ENCODE measurements around the gene DLGAP4.

Gene DLGAP4

DNA sequence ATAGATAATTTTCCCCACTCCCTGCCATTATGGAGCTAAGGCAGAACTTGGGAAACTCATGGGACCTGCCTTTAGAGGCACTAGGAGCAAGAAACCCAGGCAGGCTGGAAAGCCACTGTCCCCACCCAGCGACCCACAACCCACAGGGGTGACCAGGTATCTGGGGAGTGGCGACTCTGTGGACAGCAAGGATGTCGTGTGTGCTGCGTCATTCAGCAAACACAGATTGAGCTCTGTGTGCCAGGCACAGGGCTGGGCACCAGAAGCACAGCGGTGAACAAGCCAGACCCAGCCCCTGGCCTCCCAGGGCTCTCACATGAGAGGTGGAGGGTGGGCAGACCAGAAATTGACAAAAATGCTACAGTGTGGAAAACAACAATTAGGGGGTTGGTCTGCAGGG lies 27.7 kb downstream of the DLGAP4 start:
- H3K9ac ChIP-seq (ENCODE audit: low read length): no peak overlapping the region
- H3K4me2 ChIP-seq (ENCODE audit: low read depth, low read length, poor library complexity, severe bottlenecking): no peak overlapping the region
- no peaks in the 10 kb centered on the region for H3K27me3 ChIP-seq (ENCODE audit: low read length)
- no peaks in the 10 kb centered on the region for H3K79me2 ChIP-seq (ENCODE audit: insufficient read depth, low read length)
- H3K27ac ChIP-seq (ENCODE audit: low read depth, low read length): no peak overlapping the region
- no peaks in the 10 kb centered on the region for H3K9me3 ChIP-seq (ENCODE audit: insufficient read depth, low read length)
- no peaks in the 10 kb centered on the region for H3F3A ChIP-seq (ENCODE audit: insufficient read depth)
- H4K20me1 ChIP-seq (ENCODE audit: low read depth, low read length): no peaks in the 10 kb centered on the region
- H3K9me2 ChIP-seq (replicated peaks; ENCODE audit: insufficient read depth, low read length): no peaks in the 10 kb centered on the region
- no peak overlapping the region for H2AFZ ChIP-seq (ENCODE audit: low read depth, low read length, severe bottlenecking)
- H3K36me3 ChIP-seq (ENCODE audit: low read length): no peaks in the 10 kb centered on the region
- H3K4me3 ChIP-seq (ENCODE audit: insufficient read depth, low read length, poor library complexity, severe bottlenecking): no peak overlapping the region
- no peak for TF ChIP-seq EZH2phosphoT487 (conservative IDR thresholded peaks at IDR 0.05; ENCODE audit: low read length)
- TF ChIP-seq, protein P1, sequence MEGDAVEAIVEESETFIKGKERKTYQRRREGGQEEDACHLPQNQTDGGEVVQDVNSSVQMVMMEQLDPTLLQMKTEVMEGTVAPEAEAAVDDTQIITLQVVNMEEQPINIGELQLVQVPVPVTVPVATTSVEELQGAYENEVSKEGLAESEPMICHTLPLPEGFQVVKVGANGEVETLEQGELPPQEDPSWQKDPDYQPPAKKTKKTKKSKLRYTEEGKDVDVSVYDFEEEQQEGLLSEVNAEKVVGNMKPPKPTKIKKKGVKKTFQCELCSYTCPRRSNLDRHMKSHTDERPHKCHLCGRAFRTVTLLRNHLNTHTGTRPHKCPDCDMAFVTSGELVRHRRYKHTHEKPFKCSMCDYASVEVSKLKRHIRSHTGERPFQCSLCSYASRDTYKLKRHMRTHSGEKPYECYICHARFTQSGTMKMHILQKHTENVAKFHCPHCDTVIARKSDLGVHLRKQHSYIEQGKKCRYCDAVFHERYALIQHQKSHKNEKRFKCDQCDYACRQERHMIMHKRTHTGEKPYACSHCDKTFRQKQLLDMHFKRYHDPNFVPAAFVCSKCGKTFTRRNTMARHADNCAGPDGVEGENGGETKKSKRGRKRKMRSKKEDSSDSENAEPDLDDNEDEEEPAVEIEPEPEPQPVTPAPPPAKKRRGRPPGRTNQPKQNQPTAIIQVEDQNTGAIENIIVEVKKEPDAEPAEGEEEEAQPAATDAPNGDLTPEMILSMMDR (IDR thresholded peaks at IDR 0.05; ENCODE audit: insufficient read depth, low read length, poor library complexity, severe bottlenecking): no peak

DNA sequence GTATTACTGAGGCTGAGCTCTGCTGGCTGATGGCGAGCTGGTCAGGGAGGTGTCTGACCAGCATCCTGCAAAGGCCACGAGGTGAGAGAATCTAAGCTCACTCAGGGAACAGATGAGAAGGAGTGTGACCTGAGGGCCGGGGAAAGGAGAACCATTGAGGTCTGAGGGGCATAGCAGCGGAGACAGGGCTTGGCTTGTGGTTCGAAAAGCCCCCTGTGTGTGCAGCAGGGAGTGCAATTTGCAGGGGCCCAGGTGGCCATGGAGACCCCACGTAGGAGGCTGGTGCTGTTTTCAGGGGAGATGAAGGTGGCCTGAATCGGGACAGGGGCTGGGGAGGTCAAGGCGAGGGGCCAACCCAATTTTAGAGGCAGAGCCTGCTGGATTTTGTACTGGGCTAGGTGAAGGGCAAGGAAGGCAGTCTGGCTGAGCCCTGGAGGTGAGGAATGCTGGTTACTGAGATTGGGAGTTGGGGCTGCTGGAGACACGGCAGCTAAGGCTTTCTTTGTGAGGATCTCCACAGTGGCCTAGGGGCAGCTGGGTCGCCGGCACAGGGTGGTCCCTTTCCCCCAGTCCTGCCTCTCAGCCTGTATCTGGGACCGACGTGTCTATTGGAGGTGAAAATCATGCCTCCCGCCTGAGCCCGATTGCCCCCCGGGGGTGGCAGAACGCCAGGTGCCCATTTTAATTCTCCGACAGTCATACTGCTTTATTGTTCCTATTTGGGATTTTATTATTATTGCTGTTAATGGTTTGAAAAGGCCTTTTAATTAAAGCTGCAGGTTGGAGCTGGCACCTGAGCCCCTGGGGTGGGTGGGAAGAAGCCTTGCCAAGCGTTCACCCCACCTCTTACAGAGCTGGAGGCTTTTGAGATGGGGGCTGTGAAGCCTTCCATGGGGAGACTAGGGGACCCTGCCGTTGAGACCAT lies 28.4 kb downstream of the DLGAP4 start:
- H2AFZ ChIP-seq (ENCODE audit: low read depth, low read length, severe bottlenecking): no peak overlapping the region

DNA sequence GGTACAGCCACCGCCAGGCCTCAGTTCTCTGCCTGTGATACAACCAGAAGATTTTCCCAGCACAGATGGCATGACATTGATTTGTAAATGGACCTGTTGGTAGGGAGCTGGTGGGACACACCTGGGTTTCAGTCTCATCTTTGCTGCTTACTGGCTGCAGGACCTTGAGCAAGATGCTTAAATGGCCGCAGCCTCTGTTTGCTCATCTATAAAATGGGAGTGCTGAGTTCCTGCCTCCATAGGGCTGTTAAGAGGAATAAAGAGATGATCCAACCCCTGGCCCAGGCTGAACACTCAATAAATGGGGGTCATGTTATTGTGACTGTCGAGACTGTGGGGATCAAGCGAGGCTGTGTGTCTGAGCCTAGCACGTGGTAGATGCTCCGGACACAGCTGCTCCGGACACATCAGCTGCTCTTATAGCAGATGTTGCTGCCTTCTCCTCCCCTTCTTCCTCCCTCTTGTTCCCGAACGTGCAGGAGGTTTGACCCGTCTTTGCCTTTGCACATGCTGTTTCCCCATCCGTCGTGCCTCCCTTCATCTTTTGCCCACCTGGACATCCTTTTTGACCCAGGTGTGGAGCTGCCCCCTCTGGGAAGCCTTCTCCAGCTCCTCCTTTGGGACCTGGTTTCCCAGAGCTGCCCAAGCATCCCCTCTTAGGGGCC lies 29.2 kb downstream of the DLGAP4 start:
- no peak overlapping the region for H2AFZ ChIP-seq (ENCODE audit: low read depth, low read length, severe bottlenecking)
- TF ChIP-seq, protein P1 (IDR thresholded peaks at IDR 0.05; ENCODE audit: insufficient read depth, low read length, poor library complexity, severe bottlenecking): no peak
- TF ChIP-seq EZH2phosphoT487 (conservative IDR thresholded peaks at IDR 0.05; ENCODE audit: low read length): no peak
- no peaks in the 10 kb centered on the region for H3K36me3 ChIP-seq (ENCODE audit: low read length)
- H3K9me3 ChIP-seq (ENCODE audit: insufficient read depth, low read length): no peaks in the 10 kb centered on the region
- H3K9ac ChIP-seq (ENCODE audit: low read length): no peak overlapping the region
- H3F3A ChIP-seq (ENCODE audit: insufficient read depth): no peaks in the 10 kb centered on the region
- no peaks in the 10 kb centered on the region for H3K79me2 ChIP-seq (ENCODE audit: insufficient read depth, low read length)
- H4K20me1 ChIP-seq (ENCODE audit: low read depth, low read length): no peaks in the 10 kb centered on the region
- H3K4me2 ChIP-seq (ENCODE audit: low read depth, low read length, poor library complexity, severe bottlenecking): no peak overlapping the region
- no peak overlapping the region for H3K4me3 ChIP-seq (ENCODE audit: insufficient read depth, low read length, poor library complexity, severe bottlenecking)
- no peaks in the 10 kb centered on the region for H3K27me3 ChIP-seq (ENCODE audit: low read length)
- H3K27ac ChIP-seq (ENCODE audit: low read depth, low read length): no peak overlapping the region
- H3K9me2 ChIP-seq (replicated peaks; ENCODE audit: insufficient read depth, low read length): no peaks in the 10 kb centered on the region

More for the DNA sequence above, 28.4 kb downstream of the DLGAP4 start:
- H3K36me3 ChIP-seq (ENCODE audit: low read length): no peaks in the 10 kb centered on the region
- H3K4me3 ChIP-seq (ENCODE audit: insufficient read depth, low read length, poor library complexity, severe bottlenecking): no peak overlapping the region
- H3F3A ChIP-seq (ENCODE audit: insufficient read depth): no peaks in the 10 kb centered on the region
- H3K27me3 ChIP-seq (ENCODE audit: low read length): no peaks in the 10 kb centered on the region
- no peaks in the 10 kb centered on the region for H3K9me2 ChIP-seq (replicated peaks; ENCODE audit: insufficient read depth, low read length)
- H3K27ac ChIP-seq (ENCODE audit: low read depth, low read length): no peak overlapping the region
- no peak overlapping the region for H3K4me2 ChIP-seq (ENCODE audit: low read depth, low read length, poor library complexity, severe bottlenecking)
- H3K9me3 ChIP-seq (ENCODE audit: insufficient read depth, low read length): no peaks in the 10 kb centered on the region
- H3K9ac ChIP-seq (ENCODE audit: low read length): no peak overlapping the region
- no peaks in the 10 kb centered on the region for H3K79me2 ChIP-seq (ENCODE audit: insufficient read depth, low read length)
- H4K20me1 ChIP-seq (ENCODE audit: low read depth, low read length): no peaks in the 10 kb centered on the region
- TF ChIP-seq, protein P1 (IDR thresholded peaks at IDR 0.05; ENCODE audit: insufficient read depth, low read length, poor library complexity, severe bottlenecking): no peak
- no peak for TF ChIP-seq EZH2phosphoT487 (conservative IDR thresholded peaks at IDR 0.05; ENCODE audit: low read length)
